HCT116 (cell line): ENCODE data around the gene PDZRN4. TPM values are rescaled to one million over a fixed set of nuclear protein-coding genes. Genes with fewer than 3 reads are reported as not detected.

Experiments used
- ATAC-seq: fragments of 200-7000 bp; cut with Tn5 transposase; 2 replicates; pipeline ENCODE4 v1.9.1; 2020; ENCODE audit warnings: mild to moderate bottlenecking, moderate library complexity
- BruUV-seq: library from RNA; stranded (reverse); fragments of 400-500 nt; replicated peaks from 2 replicates; lab custom pipeline; 2021; lab: Mats Ljungman, UMichigan
- CTCF ChIA-PET: fragments of 300-600 bp; sonication (Branson Sonifier 250); formaldehyde crosslinking; loops from one replicate; lab custom pipeline; 2021; ENCODE audit warnings: antibody characterized with exemption; lab: Charles Lee
- POLR2A ChIA-PET: fragments of 300-600, 350-600 bp; sonication (Branson Sonifier 250); formaldehyde crosslinking; loops from one replicate; lab custom pipeline; 2021; ENCODE audit warnings: antibody characterized with exemption; lab: Charles Lee
- RAD21 ChIA-PET, 2 experiments: fragments of 300-600 bp; sonication (Branson Sonifier 250); formaldehyde crosslinking; loops; one replicate each; lab custom pipeline; 2023; ENCODE audit warnings: low total read pairs in 2 of 2; ENCODE audit not compliant: uncharacterized antibody in 2 of 2, unreplicated experiment in 2 of 2, low non-redundant PET in 1 of 2; lab: Charles Lee
- DNase-seq: peaks from one replicate; pipeline ENCODE4 v3.0.0-alpha.2; 2010; ENCODE audit warnings: low read depth, low spot score
- H2AFZ ChIP-seq: fragments of 200-600 bp; shearing (Covaris generic), sonication (generic); 2 replicates; pipeline ENCODE4 v1.6.1; 2017; ENCODE audit warnings: low read depth, mixed run types, mixed read lengths, antibody characterized with exemption, low read length; ENCODE audit not compliant: poor library complexity, severe bottlenecking
- H3K27ac ChIP-seq: 2 replicates; pipeline ENCODE4 v1.5.1; 2012; ENCODE audit warnings: low read depth, low read length
- H3K27me3 ChIP-seq: fragments of 200-600 bp; sonication (generic); 2 replicates; pipeline ENCODE4 v1.6.1; 2016; ENCODE audit warnings: mixed run types, low read length, mixed read lengths; ENCODE audit not compliant: insufficient read depth
- H3K36me3 ChIP-seq, 2 experiments: fragments of 200-500 bp in 1 of 2; fragments of 200-600 bp in 1 of 2; sonication (Bioruptor generic) in 1 of 2; sonication (generic) in 1 of 2; 2 replicates each; pipeline versions ENCODE4 v1.5.1 to v1.6.1; 2014 to 2016; ENCODE audit warnings: low read length in 2 of 2, inconsistent platforms in 1 of 2, mixed read lengths in 1 of 2, mixed run types in 1 of 2; ENCODE audit not compliant: insufficient read depth in 2 of 2, control insufficient read depth in 1 of 2
- H3K4me1 ChIP-seq, 2 experiments: fragments of 200-600 bp in 1 of 2; sonication (generic) in 1 of 2; 2 replicates each; pipeline versions ENCODE4 v1.5.1 to v1.6.1; 2012 to 2017; ENCODE audit warnings: low read length in 2 of 2, inconsistent platforms in 1 of 2, mild to moderate bottlenecking in 1 of 2, mixed read lengths in 1 of 2, mixed run types in 1 of 2, moderate library complexity in 1 of 2; ENCODE audit not compliant: insufficient read depth in 2 of 2, control insufficient read depth in 1 of 2
- H3K4me2 ChIP-seq: fragments of 200-600 bp; sonication (generic); 2 replicates; pipeline ENCODE4 v1.6.1; 2017; ENCODE audit warnings: mixed run types, low read length, mixed read lengths
- H3K4me3 ChIP-seq, 2 experiments: fragments of 200-600 bp in 1 of 2; sonication (generic) in 1 of 2; replicated peaks in 1 of 2; 2 replicates each; pipeline ENCODE4 v1.5.1; 2011 to 2016; ENCODE audit warnings: low read length in 2 of 2, control low read depth in 1 of 2, low read depth in 1 of 2, mild to moderate bottlenecking in 1 of 2, mixed read lengths in 1 of 2, mixed run types in 1 of 2
- H3K79me2 ChIP-seq: fragments of 200-600 bp; sonication (generic); 2 replicates; pipeline ENCODE4 v1.6.1; 2017; ENCODE audit warnings: mild to moderate bottlenecking, mixed run types, low read length, moderate library complexity, mixed read lengths; ENCODE audit not compliant: insufficient read depth
- H3K9ac ChIP-seq: fragments of 200-600 bp; sonication (generic); 2 replicates; pipeline ENCODE4 v1.6.1; 2016; ENCODE audit warnings: low read length, mixed read lengths
- H3K9me2 ChIP-seq: fragments of 200-600 bp; sonication (generic), shearing (Covaris generic); 2 replicates; pipeline ENCODE4 v1.6.1; 2017; ENCODE audit warnings: mixed run types, mild to moderate bottlenecking, moderate library complexity; ENCODE audit not compliant: insufficient read depth
- H3K9me3 ChIP-seq, 2 experiments: fragments of 200-500 bp in 1 of 2; fragments of 200-600 bp in 1 of 2; sonication (Bioruptor generic) in 1 of 2; sonication (generic) in 1 of 2; 2 replicates each; pipeline ENCODE4 v1.6.1; 2014 to 2017; ENCODE audit warnings: low read length in 2 of 2, mixed read lengths in 2 of 2, inconsistent platforms in 1 of 2, low read depth in 1 of 2, mild to moderate bottlenecking in 1 of 2, mixed run types in 1 of 2, moderate library complexity in 1 of 2; ENCODE audit not compliant: control insufficient read depth in 1 of 2, insufficient read depth in 1 of 2
- H4K20me1 ChIP-seq: fragments of 200-600 bp; sonication (generic), shearing (Covaris generic); 2 replicates; pipeline ENCODE4 v1.6.1; 2017; ENCODE audit warnings: mixed run types, mild to moderate bottlenecking, moderate library complexity; ENCODE audit not compliant: insufficient read depth
- ATF3 ChIP-seq: IDR thresholded peaks from 2 replicates; pipeline ENCODE4 v1.6.1; 2012
- EGR1 ChIP-seq: IDR thresholded peaks from 2 replicates; pipeline ENCODE4 v1.6.1; 2012; ENCODE audit warnings: low read depth
- EZH2 ChIP-seq: fragments of 200-600 bp; sonication (generic); IDR thresholded peaks from 2 replicates; pipeline ENCODE4 v1.6.1; 2017; ENCODE audit warnings: antibody characterized with exemption, mixed run types
- EZH2phosphoT487 ChIP-seq: fragments of 200-600 bp; IDR thresholded peaks from 2 replicates; pipeline ENCODE4 v1.6.1; 2018; ENCODE audit warnings: antibody characterized with exemption, borderline replicate concordance
- FOSL1 ChIP-seq: IDR thresholded peaks from 2 replicates; pipeline ENCODE4 v1.6.1; 2012; ENCODE audit warnings: low read depth
- JUND ChIP-seq: IDR thresholded peaks from 2 replicates; pipeline ENCODE4 v1.6.1; 2012
- RAD21 ChIP-seq: IDR thresholded peaks from 2 replicates; pipeline ENCODE4 v1.6.1; 2012; ENCODE audit warnings: low read depth, mild to moderate bottlenecking
- SIN3A ChIP-seq: IDR thresholded peaks from 2 replicates; pipeline ENCODE4 v1.6.1; 2012; ENCODE audit warnings: low read depth
- SP1 ChIP-seq: IDR thresholded peaks from 2 replicates; pipeline ENCODE4 v1.6.1; 2012; ENCODE audit warnings: low read depth
- SRF ChIP-seq: IDR thresholded peaks from 2 replicates; pipeline ENCODE4 v1.6.1; 2012; ENCODE audit warnings: low read depth
- YY1 ChIP-seq: IDR thresholded peaks from 2 replicates; pipeline ENCODE4 v1.6.1; 2011; ENCODE audit warnings: low read length, low read depth, moderate library complexity, mild to moderate bottlenecking; ENCODE audit not compliant: insufficient replicate concordance; ENCODE audit errors: extremely low read depth
- intact Hi-C: fragments of 100-400 bp; cut with micrococcal nuclease; formaldehyde crosslinking; loops from 2 replicates; pipeline ENCODE4 v1.10.0; 2022
- total RNA-seq: library from RNA; stranded (reverse); gene quantifications from one replicate; pipeline ENCODE4 v1.2.1, GENCODE V29; 2021; ENCODE audit not compliant: unreplicated experiment

The PDZRN4 gene
- total RNA-seq, 1 experiment from 2014 or later = not detected

- Histone ChIP-seq H3K9me2 (no peaks in the 10 kb centered on the region), H3K27ac (no peak overlapping the region), H4K20me1 (no peaks in the 10 kb centered on the region), H3K4me2 (no peak overlapping the region), H3K36me3 (no peaks in the 10 kb centered on the region), H3K9ac (no peak overlapping the region), H3K4me1 (peaks cover 4 to 17% of the 10 kb centered on the region in 2 experiments), H3K9me3 (no peaks in the 10 kb centered on the region), H2AFZ (no peak overlapping the region), H3K27me3 (no peaks in the 10 kb centered on the region), H3K4me3 (no peak overlapping the region), H3K79me2 (no peaks in the 10 kb centered on the region)
- ATAC-seq = no peak
- ChIA-PET POLR2A (no interaction called here), RAD21 (no interaction called here), CTCF (no interaction called here)
- DNase-seq = no peak
- intact Hi-C loops = no loop called here
- BruUV-seq = no TSS peak
- no peak for TF ChIP-seq FOSL1
- TF ChIP-seq EZH2phosphoT487 = no peak
- TF ChIP-seq SIN3A = no peak
- no peak for TF ChIP-seq EZH2
- TF ChIP-seq ATF3 = no peak
- TF ChIP-seq YY1 = no peak
- TF ChIP-seq SP1 = no peak
- no peak for TF ChIP-seq SRF
- TF ChIP-seq RAD21 = no peak
- TF ChIP-seq JUND = no peak
These were observed 100.2 kb downstream of the PDZRN4 start for GRCh38 chr12:41288142-41288811.

GRCh38 chr12:41289501-41289900, 101.4 kb downstream of the PDZRN4 start:
- no peak overlapping the region for H3K4me2 ChIP-seq
- POLR2A ChIA-PET = no interaction called here
- CTCF ChIA-PET = no interaction called here

More at GRCh38 chr12:41289501-41289900, 101.4 kb downstream of the PDZRN4 start:
- no peaks in the 10 kb centered on the region for H3K36me3 ChIP-seq
- intact Hi-C loops = no loop called here
- ATAC-seq (no peak), DNase-seq (no peak)
- no TSS peak for BruUV-seq
- H3K9me3 ChIP-seq = no peaks in the 10 kb centered on the region
- TF ChIP-seq EGR1 = no peak
- no peaks in the 10 kb centered on the region for H4K20me1 ChIP-seq
- no peak overlapping the region for H2AFZ ChIP-seq
- no peak overlapping the region for H3K9ac ChIP-seq
- RAD21 ChIA-PET = no interaction called here
- H3K4me1 ChIP-seq = peaks cover 4 to 24% of the 10 kb centered on the region in 2 experiments
- no peaks in the 10 kb centered on the region for H3K27me3 ChIP-seq
- no peak overlapping the region for H3K4me3 ChIP-seq
- no peak overlapping the region for H3K27ac ChIP-seq
- H3K79me2 ChIP-seq = no peaks in the 10 kb centered on the region
- no peaks in the 10 kb centered on the region for H3K9me2 ChIP-seq
